Endothelial cell (in vitro differentiated cells): ENCODE data around the gene ALOX15. TPM values are rescaled to one million over a fixed set of nuclear protein-coding genes. Genes with fewer than 3 reads are reported as not detected.
"Not testable (repeated sequence)": the region's sequence is repeated elsewhere in the genome, so short reads cannot be mapped to it uniquely, and the experiment has no call there.

Experiments used
- DNase-seq: peaks from one replicate; pipeline ENCODE4 v3.0.0; 2021; ENCODE audit warnings: low spot score
- H3K27ac Mint-ChIP-seq: one replicate; pipeline ENCODE4 v1.8.0; 2021; ENCODE audit warnings: mixed read lengths, inconsistent platforms; ENCODE audit not compliant: unreplicated experiment
- H3K27me3 Mint-ChIP-seq: one replicate; pipeline ENCODE4 v1.8.0; 2021; ENCODE audit warnings: mild to moderate bottlenecking, moderate library complexity, mixed read lengths, inconsistent platforms; ENCODE audit not compliant: unreplicated experiment
- H3K36me3 Mint-ChIP-seq: one replicate; pipeline ENCODE4 v1.8.0; 2021; ENCODE audit warnings: mild to moderate bottlenecking, low read depth, mixed read lengths, inconsistent platforms; ENCODE audit not compliant: unreplicated experiment
- H3K4me1 Mint-ChIP-seq: one replicate; pipeline ENCODE4 v1.8.0; 2021; ENCODE audit warnings: mild to moderate bottlenecking, mixed read lengths, inconsistent platforms; ENCODE audit not compliant: unreplicated experiment
- H3K4me3 Mint-ChIP-seq: one replicate; pipeline ENCODE4 v1.8.0; 2021; ENCODE audit warnings: mild to moderate bottlenecking, mixed read lengths, inconsistent platforms; ENCODE audit not compliant: unreplicated experiment
- H3K9me3 Mint-ChIP-seq: one replicate; pipeline ENCODE4 v1.8.0; 2021; ENCODE audit warnings: mixed read lengths, inconsistent platforms; ENCODE audit not compliant: unreplicated experiment
- total RNA-seq: library from RNA; stranded (reverse); fragmentation: NEBNext Ultra II Directional; extraction: Animal tissue kit (Norgen Biotek cat#: 25700); gene quantifications from one replicate; pipeline ENCODE4 v1.2.1, GENCODE V29; 2021; ENCODE audit not compliant: unreplicated experiment
- TF ChIP-seq, protein P1 (sequence below): fragments of 200-600 bp; sonication (generic); IDR thresholded peaks from one replicate; pipeline ENCODE4 v1.5.0; 2021; ENCODE audit warnings: antibody characterized with exemption; ENCODE audit not compliant: unreplicated experiment

ALOX15 gene
- total RNA-seq, 1 donor from 2014 or later, result 17.0 TPM

DNA sequence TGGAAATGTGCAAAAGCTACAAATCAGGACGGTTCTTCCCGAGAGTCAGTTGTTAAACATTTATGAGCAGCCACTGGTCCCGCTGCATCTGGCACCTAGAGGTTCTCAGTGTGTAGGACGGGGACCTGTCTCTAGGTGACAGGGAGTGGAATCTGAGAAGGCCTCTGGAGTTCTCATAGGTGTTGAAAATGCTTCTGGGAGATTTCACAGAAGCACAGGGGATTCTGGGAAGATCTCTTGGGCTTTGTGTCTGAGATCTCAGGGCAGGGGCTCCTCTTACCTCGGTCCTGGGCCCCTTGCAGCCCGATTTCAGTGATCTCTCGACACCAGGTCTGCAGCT lies 8.9 kb downstream of the ALOX15 start:
- H3K9me3 Mint-ChIP-seq, result no peaks in the 10 kb centered on the region
- H3K27me3 Mint-ChIP-seq, result peaks cover 1% of the 10 kb centered on the region
- DNase-seq, result no peak
- no peak overlapping the region for H3K4me3 Mint-ChIP-seq
- H3K27ac Mint-ChIP-seq, result no peak overlapping the region
- peaks cover 15% of the 10 kb centered on the region for H3K4me1 Mint-ChIP-seq
- TF ChIP-seq, protein P1, sequence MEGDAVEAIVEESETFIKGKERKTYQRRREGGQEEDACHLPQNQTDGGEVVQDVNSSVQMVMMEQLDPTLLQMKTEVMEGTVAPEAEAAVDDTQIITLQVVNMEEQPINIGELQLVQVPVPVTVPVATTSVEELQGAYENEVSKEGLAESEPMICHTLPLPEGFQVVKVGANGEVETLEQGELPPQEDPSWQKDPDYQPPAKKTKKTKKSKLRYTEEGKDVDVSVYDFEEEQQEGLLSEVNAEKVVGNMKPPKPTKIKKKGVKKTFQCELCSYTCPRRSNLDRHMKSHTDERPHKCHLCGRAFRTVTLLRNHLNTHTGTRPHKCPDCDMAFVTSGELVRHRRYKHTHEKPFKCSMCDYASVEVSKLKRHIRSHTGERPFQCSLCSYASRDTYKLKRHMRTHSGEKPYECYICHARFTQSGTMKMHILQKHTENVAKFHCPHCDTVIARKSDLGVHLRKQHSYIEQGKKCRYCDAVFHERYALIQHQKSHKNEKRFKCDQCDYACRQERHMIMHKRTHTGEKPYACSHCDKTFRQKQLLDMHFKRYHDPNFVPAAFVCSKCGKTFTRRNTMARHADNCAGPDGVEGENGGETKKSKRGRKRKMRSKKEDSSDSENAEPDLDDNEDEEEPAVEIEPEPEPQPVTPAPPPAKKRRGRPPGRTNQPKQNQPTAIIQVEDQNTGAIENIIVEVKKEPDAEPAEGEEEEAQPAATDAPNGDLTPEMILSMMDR, result no peak
- H3K36me3 Mint-ChIP-seq, result peaks cover 3% of the 10 kb centered on the region

DNA sequence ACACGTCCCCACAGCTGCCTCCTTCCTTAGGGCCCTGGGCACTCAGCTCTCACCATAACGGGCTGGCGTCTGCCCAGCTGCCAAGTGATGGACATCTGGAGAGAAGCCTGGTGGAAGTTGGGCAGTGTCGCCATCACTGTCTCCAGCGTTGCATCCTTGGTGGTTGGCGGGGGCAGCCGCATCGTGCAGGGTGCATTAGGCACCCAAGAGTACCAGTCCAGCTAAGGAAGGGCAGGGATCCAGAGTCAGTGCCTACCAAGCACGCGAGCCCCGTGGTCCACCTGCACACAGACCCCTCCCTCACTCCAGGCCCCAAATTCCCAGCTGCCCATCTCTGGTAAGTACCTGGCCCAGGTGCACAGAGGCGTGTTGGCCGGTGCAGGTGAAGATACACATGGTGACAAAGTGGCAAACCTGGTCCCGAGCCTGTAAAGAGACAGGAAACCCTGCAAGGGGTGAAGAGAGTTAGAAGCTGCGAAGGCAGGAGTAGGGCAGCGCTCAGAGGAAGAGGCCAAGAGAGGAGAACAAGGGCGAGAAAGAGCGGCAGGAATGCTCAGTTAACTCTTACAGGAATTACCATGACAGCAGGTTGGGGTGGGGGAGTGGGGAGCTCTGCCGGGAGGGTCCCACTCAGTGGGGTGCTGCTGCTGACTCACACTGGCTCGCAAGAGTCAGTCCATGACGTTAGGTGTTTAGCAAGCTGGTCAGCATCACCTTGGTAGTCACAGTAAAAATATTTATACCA lies 9.5 kb downstream of the ALOX15 start:
- TF ChIP-seq, protein P1, result no peak
- peaks cover 1% of the 10 kb centered on the region for H3K27me3 Mint-ChIP-seq

DNA sequence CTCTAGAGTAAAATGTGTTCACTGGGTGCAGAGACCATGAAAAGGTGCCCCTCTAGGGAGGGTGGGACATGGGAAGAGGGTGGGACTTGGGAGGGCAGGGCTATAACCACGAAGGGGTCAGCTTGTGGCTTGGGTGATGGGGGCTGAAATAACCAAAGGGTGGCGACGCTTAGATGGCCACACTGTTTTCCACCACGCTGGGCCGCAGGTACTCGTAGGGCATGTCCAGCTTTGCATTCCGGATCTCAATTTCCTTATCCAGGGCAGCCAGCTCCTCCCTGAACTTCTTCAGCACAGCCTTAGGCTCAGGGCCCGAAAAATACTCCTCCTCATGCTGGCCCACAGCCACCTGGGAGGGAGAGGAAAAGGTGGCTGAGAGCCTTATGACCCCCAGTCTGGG lies 10.0 kb downstream of the ALOX15 start:
- no peak for DNase-seq
- Mint-ChIP-seq H3K27ac (no peak overlapping the region), H3K4me3 (peak overlapping the region; percentile 88), H3K9me3 (no peaks in the 10 kb centered on the region), H3K4me1 (peaks cover 25% of the 10 kb centered on the region), H3K27me3 (peaks cover 1% of the 10 kb centered on the region), H3K36me3 (peaks cover 3% of the 10 kb centered on the region)
- TF ChIP-seq, protein P1, result no peak

More for the DNA sequence above, 9.5 kb downstream of the ALOX15 start:
- Mint-ChIP-seq H3K4me3 (no peak overlapping the region), H3K36me3 (peaks cover 3% of the 10 kb centered on the region), H3K4me1 (peaks cover 20% of the 10 kb centered on the region), H3K27ac (no peak overlapping the region), H3K9me3 (no peaks in the 10 kb centered on the region)
- no peak for DNase-seq

DNA sequence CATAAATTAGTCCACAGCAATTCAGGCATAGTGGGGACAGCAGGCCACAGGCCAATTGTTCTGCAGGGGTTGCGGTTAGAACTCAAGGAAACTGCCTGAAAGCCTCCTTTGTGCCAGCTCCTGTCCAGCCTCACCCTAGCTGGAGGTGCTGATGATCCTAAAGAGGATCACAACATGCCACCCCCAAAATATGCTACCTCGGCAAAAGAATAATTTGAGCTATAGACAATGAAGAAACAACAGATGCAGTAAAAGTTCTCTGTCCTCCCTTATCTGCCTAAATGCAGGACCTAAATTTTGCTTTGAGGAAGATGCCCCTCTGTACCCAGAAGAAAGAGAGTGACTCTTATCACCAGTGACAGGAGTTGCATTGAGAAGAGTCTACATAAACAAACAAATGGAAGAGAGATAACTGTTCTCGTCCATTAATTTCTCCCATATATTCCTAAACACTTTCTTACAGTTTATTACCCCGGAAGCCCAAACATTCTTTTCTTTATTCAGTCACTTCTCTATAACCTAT lies 14.7 kb downstream of the ALOX15 start:
- Mint-ChIP-seq H3K4me3 (peak overlapping the region; percentile 28), H3K27ac (peak overlapping the region; percentile 32), H3K4me1 (peaks cover 31% of the 10 kb centered on the region), H3K9me3 (no peaks in the 10 kb centered on the region), H3K27me3 (no peaks in the 10 kb centered on the region), H3K36me3 (peaks cover 3% of the 10 kb centered on the region)
- DNase-seq, result no peak
- TF ChIP-seq, protein P1, result no peak

DNA sequence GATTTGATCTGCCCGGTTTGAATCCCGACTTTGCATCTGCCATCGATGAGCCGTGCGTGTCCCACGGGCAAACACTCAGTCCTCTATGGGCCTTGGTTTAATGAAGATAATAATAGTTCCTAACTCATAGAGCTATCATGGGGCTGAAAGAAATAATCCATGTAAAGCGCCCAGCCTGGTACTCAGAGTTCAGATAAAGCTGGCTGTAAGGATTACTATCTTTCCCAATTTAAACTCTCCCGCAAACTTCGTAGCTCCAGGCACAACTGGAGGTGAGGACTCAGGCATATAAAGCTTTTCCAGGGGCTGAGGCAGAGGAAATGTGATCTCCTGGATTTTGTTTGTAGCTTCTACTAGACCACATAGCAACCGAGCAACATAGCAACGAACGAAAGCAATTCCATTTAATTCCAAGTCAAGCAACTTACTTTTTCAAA lies 16.3 kb downstream of the ALOX15 start:
- TF ChIP-seq, protein P1, result no peak

DNA sequence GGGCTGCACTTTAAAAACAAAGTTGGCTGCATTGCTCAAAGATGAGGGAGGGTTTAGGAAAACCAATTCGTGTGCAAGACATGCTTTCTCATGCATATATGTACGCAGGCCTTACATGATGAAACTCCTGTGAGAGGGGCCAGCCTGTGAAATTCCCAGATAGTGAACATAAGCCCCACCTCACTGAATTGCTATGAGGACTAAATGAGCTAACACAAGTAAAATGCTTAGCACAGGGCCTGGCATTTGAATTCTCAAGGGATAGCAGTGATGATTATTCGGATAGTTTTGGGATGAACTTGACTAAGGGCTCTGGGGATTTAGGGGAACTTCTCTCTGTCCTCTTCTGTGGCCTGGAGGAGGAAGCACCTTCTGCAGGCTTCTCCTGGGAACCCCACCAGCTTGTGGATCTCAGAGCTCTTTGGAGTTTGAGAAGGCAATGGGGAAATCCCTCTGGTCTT lies 17.0 kb downstream of the ALOX15 start:
- H3K27ac Mint-ChIP-seq, result peak overlapping the region; percentile 39
- H3K9me3 Mint-ChIP-seq, DNase-seq, H3K4me3 Mint-ChIP-seq, H3K27me3 Mint-ChIP-seq, H3K36me3 Mint-ChIP-seq: not testable (repeated sequence)
- peaks cover 26% of the 10 kb centered on the region for H3K4me1 Mint-ChIP-seq

More for the DNA sequence above, 16.3 kb downstream of the ALOX15 start:
- H3K4me1 Mint-ChIP-seq, result peaks cover 26% of the 10 kb centered on the region
- no peak overlapping the region for H3K4me3 Mint-ChIP-seq
- no peak for DNase-seq
- peak overlapping the region; percentile 39 for H3K27ac Mint-ChIP-seq
- no peaks in the 10 kb centered on the region for H3K36me3 Mint-ChIP-seq
- H3K27me3 Mint-ChIP-seq, result no peaks in the 10 kb centered on the region
- no peaks in the 10 kb centered on the region for H3K9me3 Mint-ChIP-seq
